ENCODE results near the gene ACTL7A.

Gene ACTL7A

GRCh38 chr9:108860764-108861163 is 1.3 kb upstream of the ACTL7A start:
- Histone ChIP-seq H3K4me1 (ENCODE audit: insufficient read depth, low read length, severe bottlenecking) (no peaks in the 10 kb centered on the region), H3K4me3 (ENCODE audit: low read depth, low read length, poor library complexity, severe bottlenecking) (no peak overlapping the region), H3F3A (ENCODE audit: insufficient read depth, low read length) (no peaks in the 10 kb centered on the region), H3K4me2 (ENCODE audit: low read length) (no peak overlapping the region), H2AFZ (ENCODE audit: low read length) (no peak overlapping the region), H3K9ac (ENCODE audit: low read length) (no peak overlapping the region), H3K27ac (ENCODE audit: low read depth, low read length, poor library complexity, severe bottlenecking) (no peak overlapping the region), H4K20me1 (ENCODE audit: insufficient read depth, low read length) (no peaks in the 10 kb centered on the region), H3K36me3 (ENCODE audit: insufficient read depth, low read length) (no peaks in the 10 kb centered on the region), H3K79me2 (ENCODE audit: insufficient read depth, low read length) (no peaks in the 10 kb centered on the region), H3K9me2 (ENCODE audit: low read depth, low read length) (no peaks in the 10 kb centered on the region), H3K27me3 (ENCODE audit: insufficient read depth, low read length) (no peaks in the 10 kb centered on the region), H3K9me3 (ENCODE audit: low read length) (no peaks in the 10 kb centered on the region)
- TF ChIP-seq EZH2 (IDR thresholded peaks at IDR 0.05; ENCODE audit: borderline replicate concordance, low read length) (no peak), CTCF (IDR thresholded peaks at IDR 0.05; ENCODE audit: low read length) (no peak)

GRCh38 chr9:108861464-108861863 is 602 bp upstream of the ACTL7A start:
- Histone ChIP-seq H3K4me1 (ENCODE audit: insufficient read depth, low read length, severe bottlenecking) (no peaks in the 10 kb centered on the region), H3K79me2 (ENCODE audit: insufficient read depth, low read length) (no peaks in the 10 kb centered on the region), H3K9ac (ENCODE audit: low read length) (no peak overlapping the region), H3K27ac (ENCODE audit: low read depth, low read length, poor library complexity, severe bottlenecking) (no peak overlapping the region), H3K9me2 (ENCODE audit: low read depth, low read length) (no peaks in the 10 kb centered on the region), H3K9me3 (ENCODE audit: low read length) (no peaks in the 10 kb centered on the region), H3K27me3 (ENCODE audit: insufficient read depth, low read length) (no peaks in the 10 kb centered on the region), H4K20me1 (ENCODE audit: insufficient read depth, low read length) (no peaks in the 10 kb centered on the region), H3K4me3 (ENCODE audit: low read depth, low read length, poor library complexity, severe bottlenecking) (no peak overlapping the region), H3K36me3 (ENCODE audit: insufficient read depth, low read length) (no peaks in the 10 kb centered on the region), H3K4me2 (ENCODE audit: low read length) (no peak overlapping the region), H3F3A (ENCODE audit: insufficient read depth, low read length) (no peaks in the 10 kb centered on the region), H2AFZ (ENCODE audit: low read length) (no peak overlapping the region)
- TF ChIP-seq EZH2 (IDR thresholded peaks at IDR 0.05; ENCODE audit: borderline replicate concordance, low read length) (no peak), CTCF (IDR thresholded peaks at IDR 0.05; ENCODE audit: low read length) (no peak)

- Histone ChIP-seq H2AFZ (ENCODE audit: low read length) (no peak overlapping the region), H3K27ac (ENCODE audit: low read depth, low read length, poor library complexity, severe bottlenecking) (no peak overlapping the region), H3F3A (ENCODE audit: insufficient read depth, low read length) (no peaks in the 10 kb centered on the region), H3K9me2 (ENCODE audit: low read depth, low read length) (no peaks in the 10 kb centered on the region), H3K36me3 (ENCODE audit: insufficient read depth, low read length) (peaks cover 1% of the 10 kb centered on the region; the same call in 1 of the 2 replicates), H3K9ac (ENCODE audit: low read length) (no peak overlapping the region), H3K4me3 (ENCODE audit: low read depth, low read length, poor library complexity, severe bottlenecking) (no peak overlapping the region), H3K4me2 (ENCODE audit: low read length) (no peak overlapping the region), H3K79me2 (ENCODE audit: insufficient read depth, low read length) (no peaks in the 10 kb centered on the region), H3K9me3 (ENCODE audit: low read length) (no peaks in the 10 kb centered on the region), H3K27me3 (ENCODE audit: insufficient read depth, low read length) (no peaks in the 10 kb centered on the region), H3K4me1 (ENCODE audit: insufficient read depth, low read length, severe bottlenecking) (no peaks in the 10 kb centered on the region), H4K20me1 (ENCODE audit: insufficient read depth, low read length) (no peaks in the 10 kb centered on the region)
- TF ChIP-seq EZH2 (IDR thresholded peaks at IDR 0.05; ENCODE audit: borderline replicate concordance, low read length): no peak
- TF ChIP-seq CTCF (IDR thresholded peaks at IDR 0.05; ENCODE audit: low read length): no peak
Measured at GRCh38 chr9:108863891-108864290, 1.8 kb downstream of the ACTL7A start.
